Keratinocyte (primary cell): Measurements from ENCODE around the gene HNRNPLL.

Experiments
- EZH2 ChIP-seq: IDR thresholded peaks from one replicate; pipeline ENCODE4 v1.6.1; 2012; ENCODE audit warnings: inconsistent platforms, mild to moderate bottlenecking, low read length, moderate library complexity
- TF ChIP-seq, protein P1 (sequence below), 3 experiments: IDR thresholded peaks in 1 of 3; conservative IDR thresholded peaks in 1 of 3; optimal IDR thresholded peaks in 1 of 3; 2 replicates in 2 of 3; 3 replicates in 1 of 3; pipeline versions ENCODE3 to v1.5.1; 2011; ENCODE audit warnings: low read length in 3 of 3, mild to moderate bottlenecking in 3 of 3, moderate library complexity in 2 of 3, control low read depth in 1 of 3, inconsistent platforms in 1 of 3; ENCODE audit not compliant: insufficient read depth in 2 of 3; ENCODE audit errors: extremely low read depth in 1 of 3

DNA sequence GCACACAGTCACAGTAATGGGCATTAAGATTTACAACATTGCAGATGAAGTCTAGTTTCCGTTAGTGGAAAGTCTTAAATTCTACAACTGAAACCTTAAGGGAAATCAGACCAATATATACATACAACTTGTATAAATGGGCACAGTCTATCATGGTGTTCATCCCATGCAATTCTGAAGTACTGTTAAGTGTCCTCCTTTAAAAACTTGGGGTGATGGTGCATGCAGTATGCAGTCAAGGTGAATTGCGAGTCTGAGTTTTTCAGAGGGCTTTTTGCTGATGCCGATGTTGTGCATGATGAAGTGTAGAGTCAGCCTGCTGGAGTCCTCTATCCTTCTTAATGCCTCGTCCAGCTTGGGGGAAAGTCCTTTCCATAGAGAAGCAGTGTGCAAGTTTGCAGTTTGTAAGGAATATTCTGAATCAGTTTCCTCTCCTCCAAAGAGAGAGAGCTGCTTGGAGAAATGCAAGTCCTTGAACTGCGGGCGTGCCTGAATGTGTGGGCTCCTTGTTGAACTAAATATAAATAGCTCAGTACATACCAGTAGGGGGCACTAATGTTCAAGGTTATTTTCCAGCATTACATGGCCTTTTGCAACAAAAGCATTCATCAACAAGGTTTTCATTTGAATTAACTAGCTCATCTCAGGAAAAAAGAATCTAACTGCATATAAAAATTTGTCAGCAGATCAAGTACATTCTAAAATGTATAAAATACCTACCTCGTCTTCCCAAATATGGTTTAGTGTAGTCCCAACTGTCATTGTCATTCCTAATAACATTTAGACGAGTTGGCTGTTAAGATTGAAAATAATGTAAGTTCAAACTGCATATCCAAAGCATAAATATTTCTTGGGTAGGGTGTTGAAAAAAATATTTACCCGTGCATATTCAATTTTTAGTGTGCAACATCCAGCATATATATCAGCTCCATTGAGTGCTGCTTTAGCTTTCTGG lies 21.3 kb downstream of the HNRNPLL start:
- TF ChIP-seq, protein P1, sequence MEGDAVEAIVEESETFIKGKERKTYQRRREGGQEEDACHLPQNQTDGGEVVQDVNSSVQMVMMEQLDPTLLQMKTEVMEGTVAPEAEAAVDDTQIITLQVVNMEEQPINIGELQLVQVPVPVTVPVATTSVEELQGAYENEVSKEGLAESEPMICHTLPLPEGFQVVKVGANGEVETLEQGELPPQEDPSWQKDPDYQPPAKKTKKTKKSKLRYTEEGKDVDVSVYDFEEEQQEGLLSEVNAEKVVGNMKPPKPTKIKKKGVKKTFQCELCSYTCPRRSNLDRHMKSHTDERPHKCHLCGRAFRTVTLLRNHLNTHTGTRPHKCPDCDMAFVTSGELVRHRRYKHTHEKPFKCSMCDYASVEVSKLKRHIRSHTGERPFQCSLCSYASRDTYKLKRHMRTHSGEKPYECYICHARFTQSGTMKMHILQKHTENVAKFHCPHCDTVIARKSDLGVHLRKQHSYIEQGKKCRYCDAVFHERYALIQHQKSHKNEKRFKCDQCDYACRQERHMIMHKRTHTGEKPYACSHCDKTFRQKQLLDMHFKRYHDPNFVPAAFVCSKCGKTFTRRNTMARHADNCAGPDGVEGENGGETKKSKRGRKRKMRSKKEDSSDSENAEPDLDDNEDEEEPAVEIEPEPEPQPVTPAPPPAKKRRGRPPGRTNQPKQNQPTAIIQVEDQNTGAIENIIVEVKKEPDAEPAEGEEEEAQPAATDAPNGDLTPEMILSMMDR (optimal IDR thresholded peaks at IDR 0.05 in 1 of 3, IDR thresholded peaks at IDR 0.05 in 1 of 3, conservative IDR thresholded peaks at IDR 0.05 in 1 of 3; ENCODE audit: extremely low read depth in 1 of 3, insufficient read depth in 2 of 3, low read length in 3 of 3) = peak; percentile 36 to 59 (median 54)
- TF ChIP-seq EZH2 = no peak
